ENCODE data around the gene HSPA12B.

The HSPA12B gene

DNA sequence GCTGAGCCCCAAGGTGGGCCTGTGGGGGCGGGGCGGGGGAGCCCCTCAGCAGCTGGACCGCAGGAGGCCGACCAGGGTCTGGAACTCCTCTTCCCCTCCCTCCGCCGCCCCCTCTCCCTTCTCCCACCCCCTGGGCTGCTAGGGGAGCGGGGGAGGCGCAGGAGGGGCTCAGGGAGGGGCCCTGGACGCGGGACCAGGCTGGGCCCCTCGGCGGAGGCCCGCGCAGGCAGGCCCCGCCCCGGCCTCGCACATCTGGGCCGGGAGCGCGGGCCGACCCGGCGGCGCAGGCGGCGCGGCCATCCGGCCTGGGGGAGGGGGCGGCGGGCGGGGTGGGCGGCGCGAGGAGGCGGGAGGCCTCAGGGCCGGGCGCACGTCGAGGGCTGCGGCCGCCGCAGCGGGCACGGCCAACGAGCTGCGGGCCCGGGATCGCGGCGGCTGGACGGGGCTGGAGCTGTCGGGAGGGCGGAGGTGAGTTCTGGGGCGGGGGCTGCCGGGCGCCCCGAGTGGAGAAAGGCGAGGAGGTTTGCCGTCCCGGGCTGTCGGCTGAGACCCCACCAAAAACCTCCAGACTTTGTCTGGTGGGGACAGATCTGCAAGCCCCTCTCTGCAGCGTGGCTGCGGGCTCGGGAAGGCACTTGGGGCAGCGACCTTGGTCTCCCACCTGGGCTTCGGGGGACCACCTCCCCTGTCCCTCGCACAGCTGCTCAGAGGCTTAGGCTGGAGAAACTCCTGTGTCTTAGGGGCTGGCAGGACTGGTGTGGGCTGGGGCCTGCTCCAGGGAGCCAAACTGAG, at the start of gene HSPA12B:
TSS of gene HSPA12B (plus strand) at position 359 of the 792 bp plus-strand sequence. CDS start 5,990 bp downstream, outside the sequence.
- no peak for DNase-seq

DNA sequence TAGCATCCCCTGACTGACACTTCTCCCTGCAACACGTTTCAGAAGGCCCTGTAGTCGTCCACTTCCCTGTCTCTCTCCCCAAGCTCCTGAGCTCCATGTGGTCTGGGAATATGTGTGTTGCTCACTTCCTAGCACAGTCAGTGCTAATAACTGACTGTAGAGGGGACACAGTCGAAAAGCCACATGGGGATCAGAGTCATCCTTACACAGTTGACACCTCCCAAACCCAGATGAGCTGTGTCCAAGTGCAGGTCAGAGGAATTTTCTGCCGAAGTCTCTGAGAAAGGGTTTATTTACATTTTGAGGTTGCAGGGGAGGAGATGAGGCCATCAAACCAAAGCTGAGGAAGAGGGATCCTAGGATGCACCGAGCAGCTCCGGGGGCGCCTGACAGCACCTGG, 47.1 kb upstream of the HSPA12B start:
- no peak for DNase-seq

GRCh38 chr20:3686421-3686820, 46.1 kb upstream of the HSPA12B start:
- DNase-seq, result no peak

- no peak for DNase-seq
Measured at GRCh38 chr20:3686867-3687321, 45.6 kb upstream of the HSPA12B start.

DNA sequence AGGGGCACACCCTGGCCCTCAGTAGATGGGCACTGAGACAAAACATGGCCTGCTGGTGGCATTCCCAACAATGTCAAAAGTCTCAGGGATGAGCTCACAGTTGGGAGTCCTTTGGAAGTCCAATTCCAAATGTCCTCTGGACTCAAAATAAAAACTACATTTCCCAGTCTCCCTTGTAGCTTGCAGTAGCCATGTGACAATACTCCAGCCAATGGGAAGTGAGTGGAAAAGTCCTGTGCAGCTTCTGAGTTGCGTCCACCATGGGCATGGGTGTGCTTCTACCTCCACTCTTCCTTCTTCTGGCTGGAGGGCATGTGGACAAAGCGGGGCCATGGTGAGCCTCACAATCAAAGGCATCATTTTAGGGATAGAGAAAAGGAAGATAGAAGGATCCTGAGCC, 44.8 kb upstream of the HSPA12B start:
- no peak for DNase-seq

DNA sequence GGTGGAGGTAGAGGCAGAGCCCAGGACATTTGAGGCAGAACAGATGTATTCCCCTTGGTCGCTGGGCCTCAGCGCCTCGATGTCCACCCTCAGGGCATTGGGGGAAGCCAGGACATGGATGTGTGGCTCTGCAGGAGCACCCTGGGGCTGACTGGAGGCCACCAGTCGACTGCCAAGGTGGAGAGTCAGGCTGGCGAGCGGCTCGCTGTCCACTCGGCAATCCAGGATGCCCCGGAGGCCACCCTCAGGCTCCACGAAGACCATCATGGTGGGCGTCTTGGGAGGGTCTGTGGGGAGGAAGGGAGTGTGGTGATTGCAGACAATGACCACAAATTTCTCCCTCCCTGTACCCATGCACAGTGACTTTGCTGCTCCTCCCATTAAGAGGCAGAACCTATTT, 42.5 kb upstream of the HSPA12B start:
- no peak for DNase-seq

- DNase-seq, result no peak
Measured at GRCh38 chr20:3690413-3690812, 42.1 kb upstream of the HSPA12B start.

- no peak for DNase-seq
Measured at GRCh38 chr20:3691306-3691705, 41.2 kb upstream of the HSPA12B start.

- no peak for DNase-seq
Measured at GRCh38 chr20:3691897-3692296, 40.6 kb upstream of the HSPA12B start.

GRCh38 chr20:3692706-3693294, 39.7 kb upstream of the HSPA12B start:
- DNase-seq, result no peak

DNA sequence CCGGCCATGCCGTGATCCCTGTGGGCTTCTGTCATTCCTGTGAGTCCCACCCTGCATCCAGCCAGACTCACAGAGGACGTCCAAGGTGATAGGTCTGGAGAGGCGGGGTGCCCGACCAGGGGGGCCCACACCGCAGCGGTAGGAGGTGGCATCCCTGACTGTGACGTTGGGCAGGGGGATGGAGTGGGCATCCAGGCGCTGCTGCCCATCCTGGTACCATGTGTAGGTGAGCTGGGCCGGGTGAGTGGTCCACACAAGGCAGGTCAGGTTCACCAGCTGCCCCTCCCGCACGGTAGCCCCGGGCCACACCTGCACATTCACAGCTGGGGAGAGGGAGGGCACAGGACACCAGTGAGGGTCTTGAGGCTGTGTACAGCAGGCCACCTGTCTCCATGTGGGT, 39.1 kb upstream of the HSPA12B start:
- DNase-seq, result no peak

DNA sequence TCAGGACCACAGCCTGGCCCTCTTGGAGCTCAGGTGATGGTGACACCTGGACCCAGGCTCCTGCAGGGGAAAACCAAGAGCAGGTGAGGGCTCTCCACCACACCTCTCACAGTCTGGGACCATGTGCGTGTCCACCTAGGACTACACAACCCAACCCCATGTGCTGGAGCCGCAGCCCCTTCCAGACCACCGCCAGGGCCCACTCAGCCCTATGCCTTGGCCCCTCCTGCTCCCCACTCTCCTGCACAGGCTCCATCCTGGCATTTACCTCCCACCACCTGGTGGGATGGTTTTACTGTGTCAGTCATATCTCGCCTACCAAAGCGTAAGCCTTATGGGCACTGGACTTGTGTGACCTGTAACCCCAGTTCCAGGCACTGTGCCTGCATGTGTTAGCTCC, 37.6 kb upstream of the HSPA12B start:
- no peak for DNase-seq

GRCh38 chr20:3696200-3696599, 36.3 kb upstream of the HSPA12B start:
- no peak for DNase-seq

- DNase-seq, result no peak
Measured at GRCh38 chr20:3696745-3697587, 35.5 kb upstream of the HSPA12B start.

GRCh38 chr20:3697588-3698305, 34.7 kb upstream of the HSPA12B start:
- DNase-seq, result no peak

DNA sequence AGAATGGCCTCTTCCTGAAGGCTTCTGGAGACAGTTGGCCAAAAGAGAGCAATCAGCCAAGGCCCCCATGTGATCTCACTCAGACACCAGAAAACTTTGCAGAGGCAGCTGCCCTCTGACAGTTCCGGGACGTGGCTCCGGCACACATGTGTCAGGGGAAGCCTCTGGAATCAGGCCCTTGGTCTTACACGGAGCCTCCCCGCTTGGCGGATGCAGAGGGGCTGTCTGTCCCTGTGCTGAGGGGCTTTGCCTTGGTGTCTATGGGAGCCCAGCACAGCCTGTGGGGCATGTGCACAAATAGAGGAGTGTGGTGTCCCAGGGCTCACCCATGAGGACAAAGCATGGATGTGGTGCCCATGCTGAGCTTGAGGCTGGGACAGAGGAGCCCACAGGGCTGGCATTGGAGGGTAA, 33.9 kb upstream of the HSPA12B start:
- DNase-seq, result no peak

DNA sequence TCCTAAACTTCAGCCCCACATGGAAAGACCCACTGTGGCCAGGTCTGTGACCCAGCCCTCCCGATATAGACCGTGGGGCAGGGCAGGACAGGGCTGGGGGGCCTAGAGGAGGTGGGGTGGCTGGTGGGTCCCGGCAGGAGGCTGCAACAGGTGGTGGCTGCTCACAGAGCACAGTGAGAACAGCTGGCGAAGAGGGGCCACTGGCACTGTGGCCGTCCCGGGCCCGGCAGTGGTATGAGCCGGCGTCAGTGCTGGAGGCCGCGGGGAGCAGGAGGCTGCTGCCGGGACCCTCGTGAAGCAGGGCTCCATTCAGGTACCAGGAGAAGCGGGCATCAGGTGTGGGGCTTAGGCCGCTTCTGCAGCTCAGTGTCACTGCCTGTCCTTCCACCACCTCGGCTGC, 33.4 kb upstream of the HSPA12B start:
- DNase-seq, result no peak

GRCh38 chr20:3701061-3701998, 31.2 kb upstream of the HSPA12B start:
- no peak for DNase-seq

DNA sequence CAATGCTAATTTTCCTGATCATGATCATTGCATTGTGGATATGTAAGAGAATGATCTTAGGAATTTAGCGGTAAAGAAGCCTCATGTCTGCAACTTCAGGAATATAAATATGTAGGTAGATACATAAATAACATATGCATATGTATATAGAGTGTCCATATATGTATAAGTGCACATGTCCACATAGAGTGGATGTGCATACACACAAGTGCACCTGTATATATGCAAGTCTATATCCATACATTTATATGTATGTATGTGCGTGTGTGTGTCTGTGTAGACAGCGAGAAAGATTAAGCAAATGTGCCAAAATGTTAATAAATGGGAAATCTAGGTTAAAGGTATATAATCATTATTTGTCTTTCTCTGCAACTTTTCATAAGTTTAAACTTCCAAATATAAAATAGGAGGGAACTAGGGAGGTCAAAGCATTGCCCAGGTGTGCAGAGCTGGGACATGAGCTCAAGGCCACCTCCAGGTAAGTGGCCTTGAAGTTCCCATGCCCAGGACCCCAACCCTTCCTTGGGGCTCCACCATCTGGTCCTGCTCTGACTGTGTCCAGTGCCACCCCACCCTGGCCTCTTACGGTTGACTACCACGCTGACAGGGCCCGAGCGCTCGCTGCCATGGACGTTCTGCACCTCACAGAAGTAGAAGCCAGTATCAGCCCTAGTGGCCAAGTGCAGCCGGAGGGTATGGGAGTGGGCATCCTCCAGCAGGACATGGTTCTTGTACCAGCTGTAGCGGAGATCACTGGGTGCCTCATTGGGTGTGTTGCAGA, 29.7 kb upstream of the HSPA12B start:
- no peak for DNase-seq

DNA sequence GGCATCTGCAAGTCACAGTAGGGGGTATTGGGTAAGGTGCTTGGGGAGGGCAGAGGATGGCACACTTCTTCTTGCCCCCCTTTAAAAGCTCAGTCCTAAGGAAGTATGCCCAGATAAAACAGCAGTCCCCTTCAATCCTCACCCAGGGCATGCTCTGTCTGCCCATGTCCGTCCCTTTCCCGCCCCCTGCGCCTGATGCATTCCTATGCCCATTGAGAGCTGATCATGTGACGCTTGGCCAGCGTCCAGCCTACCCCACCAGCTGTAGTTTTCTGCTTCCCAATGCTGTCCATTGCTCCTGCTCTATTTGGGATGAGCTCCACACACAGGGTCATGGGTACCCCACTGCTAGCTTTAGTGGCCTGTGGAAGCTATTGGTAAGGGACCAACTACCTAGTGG, 28.4 kb upstream of the HSPA12B start:
- no peak for DNase-seq

- no peak for DNase-seq
Measured at GRCh38 chr20:3705491-3705969, 27.0 kb upstream of the HSPA12B start.
